ENCODE results near the gene MACROD2.

DNA sequence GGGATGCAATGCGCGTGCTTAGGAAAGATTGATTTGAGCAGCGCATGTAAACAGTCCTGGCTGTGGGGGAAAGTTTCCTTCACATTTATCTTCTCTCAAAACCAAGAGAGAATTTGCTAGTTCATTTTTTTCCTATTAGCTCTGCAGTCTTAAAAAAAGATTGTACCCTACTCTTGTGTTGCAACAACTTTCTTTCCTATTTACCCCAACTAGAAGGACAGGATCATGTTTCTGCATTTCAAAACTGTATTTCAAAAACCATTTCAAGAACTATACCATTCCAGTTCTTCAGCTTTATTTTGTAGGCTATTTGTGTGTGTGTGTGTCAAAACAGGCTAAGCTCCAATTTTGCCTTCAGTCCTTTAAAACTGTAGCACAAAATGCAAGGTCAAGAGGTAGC lies 2104.8 kb downstream of the MACROD2 start:
- TF ChIP-seq, protein P1, sequence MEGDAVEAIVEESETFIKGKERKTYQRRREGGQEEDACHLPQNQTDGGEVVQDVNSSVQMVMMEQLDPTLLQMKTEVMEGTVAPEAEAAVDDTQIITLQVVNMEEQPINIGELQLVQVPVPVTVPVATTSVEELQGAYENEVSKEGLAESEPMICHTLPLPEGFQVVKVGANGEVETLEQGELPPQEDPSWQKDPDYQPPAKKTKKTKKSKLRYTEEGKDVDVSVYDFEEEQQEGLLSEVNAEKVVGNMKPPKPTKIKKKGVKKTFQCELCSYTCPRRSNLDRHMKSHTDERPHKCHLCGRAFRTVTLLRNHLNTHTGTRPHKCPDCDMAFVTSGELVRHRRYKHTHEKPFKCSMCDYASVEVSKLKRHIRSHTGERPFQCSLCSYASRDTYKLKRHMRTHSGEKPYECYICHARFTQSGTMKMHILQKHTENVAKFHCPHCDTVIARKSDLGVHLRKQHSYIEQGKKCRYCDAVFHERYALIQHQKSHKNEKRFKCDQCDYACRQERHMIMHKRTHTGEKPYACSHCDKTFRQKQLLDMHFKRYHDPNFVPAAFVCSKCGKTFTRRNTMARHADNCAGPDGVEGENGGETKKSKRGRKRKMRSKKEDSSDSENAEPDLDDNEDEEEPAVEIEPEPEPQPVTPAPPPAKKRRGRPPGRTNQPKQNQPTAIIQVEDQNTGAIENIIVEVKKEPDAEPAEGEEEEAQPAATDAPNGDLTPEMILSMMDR (IDR thresholded peaks at IDR 0.05; ENCODE audit: insufficient read depth, low read length, poor library complexity, severe bottlenecking), result no peak
- no peak for TF ChIP-seq EZH2phosphoT487 (conservative IDR thresholded peaks at IDR 0.05; ENCODE audit: low read length)
